A549 (cell line): ENCODE data around the gene PACS2. TPM values are rescaled to one million over a fixed set of nuclear protein-coding genes. Genes with fewer than 3 reads are reported as not detected.

ENCODE experiments used
- ATAC-seq, 2 experiments: fragments of 200-7000 bp in 1 of 2; fragments of >200 bp in 1 of 2; cut with Nextera tagmentation in 1 of 2; cut with Tn5 transposase in 1 of 2; 3 replicates each; pipeline versions ENCODE4 v1.8.0 to v1.9.1; 2018 to 2020; ENCODE audit warnings: mild to moderate bottlenecking in 1 of 2, moderate library complexity in 1 of 2
- CTCF ChIA-PET: fragments of 300-600 bp; sonication (Branson Sonifier 250); formaldehyde crosslinking; extraction: SDS; loops from one replicate; lab custom pipeline; 2021; ENCODE audit warnings: antibody characterized with exemption, inconsistent platforms; lab: Yijun Ruan, JAX
- POLR2A ChIA-PET: fragments of 350-600 bp; formaldehyde crosslinking; extraction: SDS; loops from one replicate; lab custom pipeline; 2021; ENCODE audit warnings: antibody characterized with exemption, inconsistent platforms; lab: Yijun Ruan, JAX
- DNase-seq, 2 experiments: peaks; one replicate each; pipeline versions ENCODE4 v3.0.0 to v3.0.0-alpha.2; 2011 to 2016; ENCODE audit warnings: low read depth in 1 of 2, low spot score in 1 of 2
- FAIRE-seq: peaks from 2 replicates; lab custom pipeline; 2011; peaks lifted over from hg19 to GRCh38; lab: Jason Lieb, UNC
- H3K27ac ChIP-seq, 2 experiments: fragments of >200 bp; sonication (Bioruptor Twin); formaldehyde crosslinking; 3 replicates each; pipeline ENCODE4 v1.5.1; 2016 to 2017
- H3K4me1 ChIP-seq: fragments of >200 bp; sonication (Bioruptor Twin); formaldehyde crosslinking; 3 replicates; pipeline ENCODE4 v1.6.1; 2016
- H3K4me2 ChIP-seq: fragments of >200 bp; sonication (Bioruptor Twin); formaldehyde crosslinking; 3 replicates; pipeline ENCODE4 v1.6.1; 2016
- H3K4me3 ChIP-seq: fragments of >200 bp; sonication (Bioruptor Twin); formaldehyde crosslinking; 3 replicates; pipeline ENCODE4 v1.5.1; 2016
- H3K9me3 ChIP-seq: fragments of >200 bp; sonication (Bioruptor Twin); formaldehyde crosslinking; 3 replicates; pipeline ENCODE4 v1.6.1; 2016
- BCL3 ChIP-seq: fragments of >200 bp; sonication (Bioruptor Twin); formaldehyde crosslinking; IDR thresholded peaks from 3 replicates; pipeline ENCODE4 v1.6.1; 2016
- BHLHE40 ChIP-seq: IDR thresholded peaks from 2 replicates; pipeline ENCODE4 v1.6.1; 2012; ENCODE audit warnings: low read depth, low read length, inconsistent platforms
- CBX2 ChIP-seq: fragments of 200-600 bp; sonication (generic); IDR thresholded peaks from 2 replicates; pipeline ENCODE4 v1.6.1; 2016; ENCODE audit warnings: low read depth, mild to moderate bottlenecking, borderline replicate concordance
- CHD2 ChIP-seq: fragments of 150-350 bp; IDR thresholded peaks from 2 replicates; pipeline ENCODE4 v1.6.1; 2014; ENCODE audit warnings: low read length; ENCODE audit not compliant: partially characterized antibody
- CTCF ChIP-seq: fragments of >200 bp; sonication (Bioruptor Twin); formaldehyde crosslinking; IDR thresholded peaks from 3 replicates; pipeline ENCODE4 v1.5.1; 2016
- E2F6 ChIP-seq: IDR thresholded peaks from 2 replicates; pipeline ENCODE4 v1.6.1; 2012; ENCODE audit warnings: low read depth, borderline replicate concordance
- ELK1 ChIP-seq: fragments of 150-350 bp; IDR thresholded peaks from 2 replicates; pipeline ENCODE4 v1.6.1; 2014; ENCODE audit warnings: low read depth, mild to moderate bottlenecking, low read length
- FOXS1 ChIP-seq: fragments of 250-450 bp; sonication (Bioruptor Pico); IDR thresholded peaks from 2 replicates; pipeline ENCODE4 v1.5.0; 2020; ENCODE audit warnings: mild to moderate bottlenecking, moderate library complexity
- GATA3 ChIP-seq: IDR thresholded peaks from 2 replicates; pipeline ENCODE4 v1.6.1; 2012; ENCODE audit warnings: borderline replicate concordance
- JUN ChIP-seq, 2 experiments: fragments of >200 bp; sonication (Bioruptor Twin); formaldehyde crosslinking; IDR thresholded peaks; 2 replicates in 1 of 2; 3 replicates in 1 of 2; pipeline ENCODE4 v1.6.1; 2016 to 2017
- MYC ChIP-seq: IDR thresholded peaks from 2 replicates; pipeline ENCODE4 v1.6.1; 2012; ENCODE audit warnings: mild to moderate bottlenecking, inconsistent platforms, low read length, improper control_type of control experiment, borderline replicate concordance
- NR3C1 ChIP-seq: fragments of >200 bp; sonication (Bioruptor Twin); formaldehyde crosslinking; IDR thresholded peaks from 3 replicates; pipeline ENCODE4 v1.6.1; 2017
- POLR2AphosphoS2 ChIP-seq: conservative IDR thresholded peaks from 2 replicates; pipeline ENCODE4 v1.6.1; 2012; ENCODE audit warnings: low read length, improper control_type of control experiment, inconsistent platforms
- RAD21 ChIP-seq, 2 experiments: fragments of >200 bp in 1 of 2; sonication (Bioruptor Twin) in 1 of 2; formaldehyde crosslinking in 1 of 2; IDR thresholded peaks in 1 of 2; conservative IDR thresholded peaks in 1 of 2; 2 replicates in 1 of 2; 3 replicates in 1 of 2; pipeline ENCODE4 v1.6.1; 2012 to 2018; ENCODE audit warnings: inconsistent platforms in 1 of 2
- RARB ChIP-seq: fragments of 250-450 bp; sonication (Bioruptor Pico); IDR thresholded peaks from 2 replicates; pipeline ENCODE4 v1.8.0; 2021; ENCODE audit warnings: mild to moderate bottlenecking, moderate library complexity
- REST ChIP-seq: fragments of 200-600 bp; sonication (generic); IDR thresholded peaks from 2 replicates; pipeline ENCODE4 v1.6.1; 2016; ENCODE audit warnings: antibody characterized with exemption, mild to moderate bottlenecking, moderate library complexity
- RFX5 ChIP-seq: fragments of 450-650 bp; IDR thresholded peaks from 2 replicates; pipeline ENCODE4 v1.7.1; 2014; ENCODE audit warnings: antibody characterized with exemption, mild to moderate bottlenecking, moderate library complexity
- SREBF2 ChIP-seq: fragments of 450-650 bp; IDR thresholded peaks from 2 replicates; pipeline ENCODE4 v1.6.1; 2014; ENCODE audit warnings: mild to moderate bottlenecking, moderate library complexity
- WGBS: methylation state at CpG from one replicate; pipeline ENCODE4 v1.1.6; 2017; ENCODE audit errors: missing lambda C conversion rate; 5-methylcytosine and 5-hydroxymethylcytosine counted together
- polyA plus RNA-seq, 4 experiments: library from polyadenylated mRNA; depleted of rRNA in 3 of 4; stranded (reverse); fragments of >200 nt; fragmentation: RNase III in 1 of 4; extraction: RNeasy Plus Mini Kit Qiagen cat#74134 plus additional on column Dnase treatment in 1 of 4; gene quantifications; 2 replicates in 3 of 4; 3 replicates in 1 of 4; pipeline ENCODE4 v1.2.3, GENCODE V29; 2011 to 2017

PACS2 gene
- polyA plus RNA-seq, 2 of the 4 experiments (the other 2 are of a cell fraction), result 11.9 to 24.5 TPM

GRCh38 chr14:105387530-105387922, 73.0 kb downstream of the PACS2 start:
- DNase-seq, result no peak
- H3K9me3 ChIP-seq, result no peaks in the 10 kb centered on the region
- WGBS, result 86% methylated on average over 7 of the region's 10 CpGs
- ChIA-PET CTCF (no interaction called here), POLR2A (no interaction called here)
- H3K27ac ChIP-seq, result no peak overlapping the region
- no peak for TF ChIP-seq NR3C1
- no peak for TF ChIP-seq BHLHE40
- H3K4me3 ChIP-seq, result no peak overlapping the region
- no peak for FAIRE-seq
- ATAC-seq, result no peak
- H3K4me2 ChIP-seq, result no peak overlapping the region
- no peaks in the 10 kb centered on the region for H3K4me1 ChIP-seq

GRCh38 chr14:105388110-105388951, 73.8 kb downstream of the PACS2 start:
- TF ChIP-seq REST, result no peak
- TF ChIP-seq CHD2, result no peak
- TF ChIP-seq SREBF2, result no peak
- no peak for TF ChIP-seq BCL3
- no peak for TF ChIP-seq POLR2AphosphoS2
- no peak for TF ChIP-seq CTCF
- no peak for TF ChIP-seq E2F6
- TF ChIP-seq RARB (CRISPR knock-in tag), result no peak
- no peak for TF ChIP-seq RAD21 (conservative IDR thresholded peaks at IDR 0.05 in 1 of 2, IDR thresholded peaks at IDR 0.05 in 1 of 2)
- TF ChIP-seq FOXS1, result no peak
- TF ChIP-seq, all 56 proteins: peak for 0
- Histone ChIP-seq H3K4me2 (no peak overlapping the region), H3K4me3 (no peak overlapping the region), H3K9me3 (no peaks in the 10 kb centered on the region), H3K27ac (no peak overlapping the region), H3K4me1 (no peaks in the 10 kb centered on the region)
- ATAC-seq (no peak; a peak in 1 of 6 replicates), DNase-seq (no peak), FAIRE-seq (no peak)
- 94% methylated on average over 18 of the region's 25 CpGs for WGBS
- ChIA-PET CTCF (interaction anchor here (0.9 to 1.8 kb wide), 4 partner anchors 9 to 94 kb away, joined by 3 to 4 read pairs (median 3); partner anchors contain the start of gene TEX22), POLR2A (no interaction called here)

GRCh38 chr14:105388976-105389375, 74.4 kb downstream of the PACS2 start:
- CTCF ChIA-PET, result interaction anchor here (0.9 to 4.1 kb wide), 5 partner anchors 9 to 93 kb away, joined by 3 to 21 read pairs (median 3); partner anchors contain the start of gene TEX22
- no peaks in the 10 kb centered on the region for H3K4me1 ChIP-seq
- POLR2A ChIA-PET, result no interaction called here
- no peak for FAIRE-seq
- H3K4me3 ChIP-seq, result no peak overlapping the region
- TF ChIP-seq ELK1 (no peak), GATA3 (no peak), CBX2 (no peak), MYC (no peak), RAD21 (conservative IDR thresholded peaks at IDR 0.05 in 1 of 2, IDR thresholded peaks at IDR 0.05 in 1 of 2) (no peak), CHD2 (no peak), JUN (IDR thresholded peaks at IDR 0.05) (no peak), RFX5 (no peak)
- H3K9me3 ChIP-seq, result no peaks in the 10 kb centered on the region
- DNase-seq, result no peak
- ATAC-seq, result 0 out of 6 replicates have a peak, but pooled peaks of 1 of the 2 experiments have one; percentile 6
- no peak overlapping the region for H3K27ac ChIP-seq
- H3K4me2 ChIP-seq, result no peak overlapping the region
- WGBS, result 90% methylated on average over 11 of the region's 16 CpGs
